Measurements from ENCODE around the gene FAM131B.

DNA sequence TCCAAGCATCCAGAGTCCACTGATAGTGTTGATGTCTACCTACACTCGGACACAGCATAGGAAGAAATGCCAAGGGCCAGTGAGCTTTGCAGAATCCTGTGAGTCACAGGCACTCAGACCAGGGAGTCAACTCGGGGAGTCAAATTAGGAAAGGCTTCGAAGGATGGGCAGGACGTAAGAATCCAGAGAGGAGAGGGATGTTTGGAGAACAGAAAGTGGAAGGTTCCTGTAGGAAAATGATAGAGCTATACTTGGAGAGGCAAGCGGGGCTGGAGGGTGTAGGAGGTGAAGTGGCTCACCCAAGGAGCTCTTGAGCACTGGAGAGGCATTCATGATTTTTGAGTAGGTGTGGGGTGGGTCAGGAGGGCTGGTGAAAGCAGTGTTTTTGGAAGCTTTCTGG is 21.6 kb upstream of the FAM131B start:
- TF ChIP-seq, protein P1, sequence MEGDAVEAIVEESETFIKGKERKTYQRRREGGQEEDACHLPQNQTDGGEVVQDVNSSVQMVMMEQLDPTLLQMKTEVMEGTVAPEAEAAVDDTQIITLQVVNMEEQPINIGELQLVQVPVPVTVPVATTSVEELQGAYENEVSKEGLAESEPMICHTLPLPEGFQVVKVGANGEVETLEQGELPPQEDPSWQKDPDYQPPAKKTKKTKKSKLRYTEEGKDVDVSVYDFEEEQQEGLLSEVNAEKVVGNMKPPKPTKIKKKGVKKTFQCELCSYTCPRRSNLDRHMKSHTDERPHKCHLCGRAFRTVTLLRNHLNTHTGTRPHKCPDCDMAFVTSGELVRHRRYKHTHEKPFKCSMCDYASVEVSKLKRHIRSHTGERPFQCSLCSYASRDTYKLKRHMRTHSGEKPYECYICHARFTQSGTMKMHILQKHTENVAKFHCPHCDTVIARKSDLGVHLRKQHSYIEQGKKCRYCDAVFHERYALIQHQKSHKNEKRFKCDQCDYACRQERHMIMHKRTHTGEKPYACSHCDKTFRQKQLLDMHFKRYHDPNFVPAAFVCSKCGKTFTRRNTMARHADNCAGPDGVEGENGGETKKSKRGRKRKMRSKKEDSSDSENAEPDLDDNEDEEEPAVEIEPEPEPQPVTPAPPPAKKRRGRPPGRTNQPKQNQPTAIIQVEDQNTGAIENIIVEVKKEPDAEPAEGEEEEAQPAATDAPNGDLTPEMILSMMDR (IDR thresholded peaks at IDR 0.05): no peak
- TF ChIP-seq POLR2A (IDR thresholded peaks at IDR 0.05): no peak

Data from heart left ventricle (tissue), 13 donors.